Endodermal cell (in vitro differentiated cells): ENCODE results near the gene RNF32. TPM values are rescaled to one million over a fixed set of nuclear protein-coding genes. Genes with fewer than 3 reads are reported as not detected.

Experiments
- DNase-seq: peaks from one replicate; pipeline ENCODE4 v3.0.0-alpha.2; 2017
- H3K27ac ChIP-seq: 2 replicates; pipeline ENCODE4 v1.5.1; 2013; ENCODE audit warnings: mild to moderate bottlenecking, low read depth, low read length, moderate library complexity
- H3K27me3 ChIP-seq: 2 replicates; pipeline ENCODE4 v1.6.1; 2013; ENCODE audit warnings: mild to moderate bottlenecking, low read length, moderate library complexity; ENCODE audit not compliant: insufficient read depth, control insufficient read depth, poor library complexity, severe bottlenecking
- H3K36me3 ChIP-seq: 2 replicates; pipeline ENCODE4 v1.7.0; 2013; ENCODE audit warnings: mild to moderate bottlenecking, low read length, moderate library complexity; ENCODE audit not compliant: control insufficient read depth, insufficient read depth
- H3K4me1 ChIP-seq: one replicate; pipeline ENCODE4 v1.7.0; 2013; ENCODE audit warnings: low read length; ENCODE audit not compliant: control insufficient read depth, insufficient read depth
- H3K4me3 ChIP-seq: 2 replicates; pipeline ENCODE4 v1.5.1; 2013; ENCODE audit warnings: mild to moderate bottlenecking, low read length, moderate library complexity
- H3K9ac ChIP-seq: 2 replicates; pipeline ENCODE4 v1.6.1; 2013; ENCODE audit warnings: mild to moderate bottlenecking, low read length, moderate library complexity; ENCODE audit not compliant: poor library complexity, severe bottlenecking; ENCODE audit errors: extremely low read depth
- H3K9me3 ChIP-seq: 2 replicates; pipeline ENCODE4 v1.6.1; 2013; ENCODE audit warnings: mild to moderate bottlenecking, low read length, moderate library complexity; ENCODE audit not compliant: control insufficient read depth
- H3K27ac Mint-ChIP-seq: 2 replicates; pipeline ENCODE4 v1.8.0; 2020; ENCODE audit warnings: mixed read lengths
- H3K27me3 Mint-ChIP-seq: 2 replicates; pipeline ENCODE4 v1.8.0; 2021; ENCODE audit warnings: mild to moderate bottlenecking, mixed read lengths; ENCODE audit not compliant: insufficient read depth
- H3K36me3 Mint-ChIP-seq: 2 replicates; pipeline ENCODE4 v1.8.0; 2020; ENCODE audit warnings: low read depth, mixed read lengths
- H3K4me1 Mint-ChIP-seq: 2 replicates; pipeline ENCODE4 v1.8.0; 2020; ENCODE audit warnings: mixed read lengths
- H3K4me3 Mint-ChIP-seq: 2 replicates; pipeline ENCODE4 v1.8.0; 2020; ENCODE audit warnings: mild to moderate bottlenecking, moderate library complexity, mixed read lengths
- H3K9me3 Mint-ChIP-seq: 2 replicates; pipeline ENCODE4 v1.8.0; 2020; ENCODE audit warnings: mild to moderate bottlenecking, mixed read lengths
- WGBS, 2 experiments: methylation state at CpG; one replicate each; pipeline versions ENCODE4 v1.1.5 to v1.1.7; 2013; ENCODE audit warnings: missing lambda C conversion rate in 2 of 2, mixed read lengths in 1 of 2; ENCODE audit not compliant: insufficient coverage in 1 of 2, insufficient read length in 1 of 2; 5-methylcytosine and 5-hydroxymethylcytosine counted together
- total RNA-seq, 2 donors: library from RNA; stranded (reverse); fragmentation: NEBNext Ultra II Directional in 1 of 2; extraction: Animal tissue kit (Norgen Biotek cat#: 25700) in 1 of 2; gene quantifications; 2 replicates in 1 of 2; 3 replicates in 1 of 2; pipeline ENCODE4 v1.2.1, GENCODE V29; 2021
- TF ChIP-seq, protein P1 (sequence below): fragments of 200-600 bp; sonication (generic); conservative IDR thresholded peaks from 2 replicates; pipeline ENCODE4 v1.5.0; 2021; ENCODE audit warnings: antibody characterized with exemption, mild to moderate bottlenecking

RNF32 gene
- total RNA-seq, 2 donors from 2014 or later = 1.1 to 2.5 TPM

DNA sequence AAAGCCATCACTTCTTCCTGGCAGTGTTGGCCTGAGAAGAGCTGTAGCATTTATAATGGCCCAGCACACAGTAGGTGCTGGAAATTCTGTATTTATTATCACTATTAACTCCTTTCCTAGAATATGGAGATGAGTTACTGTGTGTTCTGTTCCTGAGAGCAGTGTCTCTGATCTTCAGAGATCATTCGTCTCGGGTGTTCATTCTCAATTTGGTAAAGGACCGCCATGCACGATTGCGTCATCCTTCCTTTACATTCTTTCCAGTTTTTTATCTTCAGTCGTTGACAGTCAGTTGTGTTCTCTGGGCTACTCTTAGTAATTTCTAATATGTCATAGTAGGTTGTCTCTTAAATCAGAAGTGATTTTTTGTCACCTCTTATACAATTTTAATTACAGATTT lies 18.6 kb downstream of the RNF32 start:
- H3K4me3 ChIP-seq = no peak overlapping the region
- no peaks in the 10 kb centered on the region for H3K27me3 Mint-ChIP-seq
- H3K36me3 ChIP-seq = no peaks in the 10 kb centered on the region
- no peaks in the 10 kb centered on the region for H3K9me3 ChIP-seq
- TF ChIP-seq, protein P1, sequence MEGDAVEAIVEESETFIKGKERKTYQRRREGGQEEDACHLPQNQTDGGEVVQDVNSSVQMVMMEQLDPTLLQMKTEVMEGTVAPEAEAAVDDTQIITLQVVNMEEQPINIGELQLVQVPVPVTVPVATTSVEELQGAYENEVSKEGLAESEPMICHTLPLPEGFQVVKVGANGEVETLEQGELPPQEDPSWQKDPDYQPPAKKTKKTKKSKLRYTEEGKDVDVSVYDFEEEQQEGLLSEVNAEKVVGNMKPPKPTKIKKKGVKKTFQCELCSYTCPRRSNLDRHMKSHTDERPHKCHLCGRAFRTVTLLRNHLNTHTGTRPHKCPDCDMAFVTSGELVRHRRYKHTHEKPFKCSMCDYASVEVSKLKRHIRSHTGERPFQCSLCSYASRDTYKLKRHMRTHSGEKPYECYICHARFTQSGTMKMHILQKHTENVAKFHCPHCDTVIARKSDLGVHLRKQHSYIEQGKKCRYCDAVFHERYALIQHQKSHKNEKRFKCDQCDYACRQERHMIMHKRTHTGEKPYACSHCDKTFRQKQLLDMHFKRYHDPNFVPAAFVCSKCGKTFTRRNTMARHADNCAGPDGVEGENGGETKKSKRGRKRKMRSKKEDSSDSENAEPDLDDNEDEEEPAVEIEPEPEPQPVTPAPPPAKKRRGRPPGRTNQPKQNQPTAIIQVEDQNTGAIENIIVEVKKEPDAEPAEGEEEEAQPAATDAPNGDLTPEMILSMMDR = no peak
- no peak for DNase-seq
- no peaks in the 10 kb centered on the region for H3K4me1 Mint-ChIP-seq
- H3K27ac Mint-ChIP-seq = no peak overlapping the region
- no peak overlapping the region for H3K4me3 Mint-ChIP-seq
- H3K9me3 Mint-ChIP-seq = no peaks in the 10 kb centered on the region
- no peak overlapping the region for H3K27ac ChIP-seq
- H3K36me3 Mint-ChIP-seq = peaks cover 11% of the 10 kb centered on the region
- no peaks in the 10 kb centered on the region for H3K27me3 ChIP-seq
- no peak overlapping the region for H3K9ac ChIP-seq
- no peaks in the 10 kb centered on the region for H3K4me1 ChIP-seq
- 99 to 100% methylated on average over 2 to 5 of the region's 6 CpGs for WGBS, 2 experiments

DNA sequence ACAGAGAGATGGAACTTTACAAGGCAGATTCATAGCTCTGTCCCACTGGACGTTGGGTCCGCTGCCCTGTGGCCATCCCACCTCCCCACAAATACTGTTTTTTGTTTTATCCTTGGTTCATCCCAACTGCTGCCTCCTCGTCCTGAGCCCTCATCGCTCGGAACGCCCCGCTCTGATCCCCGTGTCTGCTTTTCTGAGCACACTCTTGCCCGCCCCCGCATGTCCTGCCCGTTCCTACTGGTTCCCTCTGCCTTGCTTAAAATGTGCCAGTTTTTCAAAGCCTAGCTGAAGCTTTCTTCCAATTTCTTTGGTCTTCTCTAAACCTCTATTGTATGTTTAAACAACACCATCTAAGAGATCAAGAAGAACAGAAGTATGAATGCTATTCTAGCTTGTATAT lies 19.4 kb downstream of the RNF32 start:
- TF ChIP-seq, protein P1 = no peak
- H3K27ac ChIP-seq = no peak overlapping the region
- H3K9ac ChIP-seq = no peak overlapping the region
- no peaks in the 10 kb centered on the region for H3K9me3 ChIP-seq
- H3K27ac Mint-ChIP-seq = no peak overlapping the region
- peaks cover under 1% of the 10 kb centered on the region for H3K4me1 ChIP-seq
- WGBS, 2 experiments = 88 to 90% methylated on average over 11 of the region's 11 CpGs
- H3K9me3 Mint-ChIP-seq = no peaks in the 10 kb centered on the region
- no peak for DNase-seq
- H3K4me1 Mint-ChIP-seq = peaks cover 1% of the 10 kb centered on the region
- H3K36me3 ChIP-seq = no peaks in the 10 kb centered on the region
- H3K27me3 ChIP-seq = no peaks in the 10 kb centered on the region
- H3K36me3 Mint-ChIP-seq = peaks cover 11% of the 10 kb centered on the region
- no peak overlapping the region for H3K4me3 ChIP-seq
- H3K4me3 Mint-ChIP-seq = no peak overlapping the region
- no peaks in the 10 kb centered on the region for H3K27me3 Mint-ChIP-seq

DNA sequence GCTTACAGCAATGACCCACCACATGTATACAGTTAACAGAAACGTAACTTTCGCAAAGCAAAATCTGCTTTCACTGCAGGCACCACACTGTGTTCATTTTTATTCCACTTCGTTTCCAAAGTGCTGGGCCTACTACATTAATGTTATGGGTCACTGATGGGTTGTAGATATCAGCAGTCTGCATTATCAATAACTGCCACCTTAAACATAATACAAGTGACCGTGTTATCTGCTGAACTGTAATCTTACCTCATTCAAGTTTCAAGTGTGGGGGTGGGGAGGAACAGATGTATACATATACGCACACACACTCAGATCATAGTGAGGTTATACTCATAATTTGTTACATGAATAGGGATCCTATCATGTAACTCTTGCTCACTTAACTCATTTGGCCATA lies 21.1 kb downstream of the RNF32 start:
- Mint-ChIP-seq H3K27ac (no peak overlapping the region), H3K4me3 (no peak overlapping the region), H3K9me3 (no peaks in the 10 kb centered on the region), H3K36me3 (peaks cover 11% of the 10 kb centered on the region), H3K27me3 (no peaks in the 10 kb centered on the region), H3K4me1 (peaks cover 17% of the 10 kb centered on the region)
- WGBS, 2 experiments = 84% methylated on average over 5 of the region's 5 CpGs; no CpG with 5 or more reads in 1 of the 2 experiments
- DNase-seq = no peak
- no peaks in the 10 kb centered on the region for H3K9me3 ChIP-seq
- H3K4me1 ChIP-seq = peaks cover 6% of the 10 kb centered on the region
- H3K36me3 ChIP-seq = no peaks in the 10 kb centered on the region
- no peak overlapping the region for H3K4me3 ChIP-seq
- H3K27me3 ChIP-seq = no peaks in the 10 kb centered on the region
- TF ChIP-seq, protein P1 = no peak
- H3K9ac ChIP-seq = no peak overlapping the region
- H3K27ac ChIP-seq = no peak overlapping the region
